Activated T-helper 17 cell treated with anti-CD3 and anti-CD28 coated beads, Interleukin-2, amount 50 U/mL, for 72 hours (primary cell): Measurements from ENCODE around the gene GNL3L. TPM values are rescaled to one million over a fixed set of nuclear protein-coding genes. Genes with fewer than 3 reads are reported as not detected.
"Not testable (repeated sequence)": the region's sequence is repeated elsewhere in the genome, so short reads cannot be mapped to it uniquely, and the experiment has no call there.

Source experiments
- ATAC-seq: fragments of 150-1000 bp; cut with Tn5 transposase; replicated peaks from 2 replicates; pipeline ENCODE4 v1.10.0; 2021; ENCODE audit warnings: mild to moderate bottlenecking, moderate library complexity
- H3K27ac Mint-ChIP-seq: one replicate; pipeline ENCODE4 v1.8.0; 2022; ENCODE audit warnings: mixed read lengths
- H3K27me3 Mint-ChIP-seq: one replicate; pipeline ENCODE4 v1.8.0; 2022; ENCODE audit warnings: mixed read lengths
- H3K36me3 Mint-ChIP-seq: one replicate; pipeline ENCODE4 v1.8.0; 2022; ENCODE audit warnings: low read depth, mild to moderate bottlenecking, mixed read lengths
- H3K4me1 Mint-ChIP-seq: one replicate; pipeline ENCODE4 v1.8.0; 2022; ENCODE audit warnings: mixed read lengths
- H3K4me3 Mint-ChIP-seq: one replicate; pipeline ENCODE4 v1.8.0; 2022; ENCODE audit warnings: mild to moderate bottlenecking, mixed read lengths
- H3K9me3 Mint-ChIP-seq: one replicate; pipeline ENCODE4 v1.8.0; 2022; ENCODE audit warnings: mixed read lengths
- total RNA-seq, 2 donors: library from RNA; stranded (reverse); gene quantifications; one replicate each; pipeline ENCODE4 v1.2.3, GENCODE V29; 2022

The GNL3L gene
- total RNA-seq, 2 donors from 2014 or later: 37.7 to 71.9 TPM

DNA sequence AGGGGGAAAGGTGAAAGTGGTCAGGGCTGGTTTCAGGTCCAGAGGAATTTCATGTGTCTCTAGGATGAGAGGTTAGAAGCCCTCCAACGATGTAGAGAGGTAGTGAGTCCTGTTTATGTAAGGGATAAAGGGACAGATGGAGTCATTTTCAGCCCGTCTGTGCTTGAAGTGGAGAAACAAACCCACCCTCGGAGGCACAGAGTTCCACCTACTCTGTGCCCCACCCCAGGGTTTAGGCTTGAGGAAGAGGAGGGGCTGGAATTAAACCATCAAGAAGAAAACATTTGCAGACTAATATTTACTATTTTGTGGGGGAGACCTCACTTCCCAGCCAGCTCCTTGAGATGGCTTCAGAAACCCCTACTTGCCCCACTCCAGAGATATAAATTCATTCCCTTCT lies 868 bp upstream of the GNL3L start:
- no peaks in the 10 kb centered on the region for H3K27me3 Mint-ChIP-seq
- peak overlapping the region; percentile 89 for H3K27ac Mint-ChIP-seq
- H3K9me3 Mint-ChIP-seq: no peaks in the 10 kb centered on the region
- H3K36me3 Mint-ChIP-seq: peaks cover 38% of the 10 kb centered on the region
- H3K4me3 Mint-ChIP-seq: peak overlapping the region; percentile 90
- ATAC-seq: no peak
- H3K4me1 Mint-ChIP-seq: peaks cover 9% of the 10 kb centered on the region

DNA sequence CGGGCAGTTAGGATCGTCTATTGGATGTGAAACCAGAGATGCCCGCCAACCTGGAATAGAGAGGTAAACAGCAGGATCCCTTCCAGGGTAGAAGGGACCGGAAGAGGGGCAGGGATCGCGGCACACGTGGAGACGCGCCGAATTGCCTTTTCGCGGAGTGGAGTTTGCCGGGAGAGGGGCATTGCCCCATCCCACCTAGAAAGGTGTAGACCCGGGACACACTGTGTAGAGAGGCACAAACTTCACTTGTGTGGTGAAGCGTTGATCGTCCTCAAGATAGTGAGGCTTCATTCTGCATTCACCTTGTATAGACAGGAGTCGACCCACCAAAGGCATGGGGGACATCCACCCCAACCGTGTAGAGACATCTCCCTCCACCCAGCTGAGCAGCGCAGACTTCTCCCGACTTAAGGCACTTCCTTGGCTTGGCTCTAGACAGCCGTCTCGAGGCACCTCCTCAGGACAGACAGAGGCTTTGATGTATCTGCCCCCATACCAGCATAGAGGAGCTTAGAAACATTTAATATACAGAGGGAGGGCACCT lies 410 bp downstream of the GNL3L start:
- ATAC-seq: peak; percentile 11
- Mint-ChIP-seq H3K27ac (peak overlapping the region; percentile 89), H3K9me3 (no peaks in the 10 kb centered on the region), H3K36me3 (peaks cover 48% of the 10 kb centered on the region), H3K27me3 (no peaks in the 10 kb centered on the region), H3K4me1 (peaks cover 15% of the 10 kb centered on the region), H3K4me3 (peak overlapping the region; percentile 90)

DNA sequence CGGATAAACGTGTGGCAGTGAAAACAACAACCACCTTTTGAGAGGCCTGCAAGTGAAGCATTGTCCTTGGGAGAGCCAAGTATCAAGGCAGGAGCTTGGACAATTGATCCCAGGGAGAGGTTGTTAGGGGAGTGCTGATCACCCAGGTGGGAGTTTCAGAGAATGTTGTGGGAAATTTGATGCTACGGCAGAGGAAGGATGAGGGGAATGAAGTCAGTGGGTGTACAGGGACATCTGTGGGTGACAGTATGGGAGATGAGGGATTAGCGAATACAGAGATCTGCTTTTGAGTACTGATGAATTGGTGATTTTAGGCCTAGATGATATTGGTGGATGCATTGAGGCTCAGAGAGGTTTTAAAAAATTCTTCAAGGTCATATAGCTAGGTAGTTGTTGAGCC lies 4.3 kb downstream of the GNL3L start:
- peaks cover 82% of the 10 kb centered on the region for H3K36me3 Mint-ChIP-seq
- H3K4me3 Mint-ChIP-seq: peak overlapping the region; percentile 57
- peaks cover 15% of the 10 kb centered on the region for H3K4me1 Mint-ChIP-seq
- H3K9me3 Mint-ChIP-seq: no peaks in the 10 kb centered on the region
- H3K27ac Mint-ChIP-seq: peak overlapping the region; percentile 87
- ATAC-seq: no peak
- H3K27me3 Mint-ChIP-seq: no peaks in the 10 kb centered on the region

DNA sequence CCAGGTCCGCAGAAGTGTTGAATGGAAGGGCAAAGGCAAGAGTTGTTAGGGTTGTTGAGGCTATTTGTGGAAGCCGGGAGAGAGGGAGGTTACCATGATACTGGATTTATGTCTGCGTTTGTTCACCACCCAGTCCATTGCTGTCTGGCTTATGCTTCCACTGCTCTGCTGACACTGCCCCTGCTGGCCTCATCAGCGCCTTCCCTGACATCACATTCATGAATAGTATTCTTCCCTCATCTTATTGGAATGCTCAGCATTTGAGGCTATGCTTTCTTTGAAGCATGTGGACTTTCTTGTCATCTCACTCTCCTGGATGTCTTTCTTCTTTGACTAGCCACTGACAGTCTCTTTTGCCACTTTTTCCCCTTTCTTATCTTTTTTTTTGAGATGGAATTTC lies 10.3 kb downstream of the GNL3L start:
- H3K27me3 Mint-ChIP-seq: no peaks in the 10 kb centered on the region
- H3K36me3 Mint-ChIP-seq: peaks cover 89% of the 10 kb centered on the region
- H3K27ac Mint-ChIP-seq: no peak overlapping the region
- no peaks in the 10 kb centered on the region for H3K4me1 Mint-ChIP-seq
- ATAC-seq: no peak
- H3K4me3 Mint-ChIP-seq: no peak overlapping the region
- H3K9me3 Mint-ChIP-seq: no peaks in the 10 kb centered on the region

DNA sequence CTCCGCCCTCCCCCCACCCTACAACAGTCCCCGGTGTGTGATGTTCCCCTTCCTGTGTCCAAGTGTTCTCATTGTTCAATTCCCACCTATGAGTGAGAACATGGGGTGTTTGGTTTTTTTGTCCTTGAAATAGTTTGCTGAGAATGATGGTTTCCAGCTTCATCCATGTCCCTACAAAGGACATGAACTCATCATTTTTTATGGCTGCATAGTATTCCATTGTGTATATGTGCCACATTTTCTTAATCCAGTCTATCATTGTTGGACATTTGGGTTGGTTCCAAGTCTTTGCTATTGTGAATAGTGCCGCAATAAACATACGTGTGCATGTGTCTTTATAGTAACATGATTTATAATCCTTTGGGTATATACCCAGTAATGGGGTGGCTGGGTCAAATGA lies 12.2 kb downstream of the GNL3L start:
- H3K9me3 Mint-ChIP-seq, ATAC-seq, H3K4me1 Mint-ChIP-seq, H3K27me3 Mint-ChIP-seq, H3K4me3 Mint-ChIP-seq, H3K27ac Mint-ChIP-seq: not testable (repeated sequence)
- H3K36me3 Mint-ChIP-seq: peaks cover 90% of the 10 kb centered on the region

DNA sequence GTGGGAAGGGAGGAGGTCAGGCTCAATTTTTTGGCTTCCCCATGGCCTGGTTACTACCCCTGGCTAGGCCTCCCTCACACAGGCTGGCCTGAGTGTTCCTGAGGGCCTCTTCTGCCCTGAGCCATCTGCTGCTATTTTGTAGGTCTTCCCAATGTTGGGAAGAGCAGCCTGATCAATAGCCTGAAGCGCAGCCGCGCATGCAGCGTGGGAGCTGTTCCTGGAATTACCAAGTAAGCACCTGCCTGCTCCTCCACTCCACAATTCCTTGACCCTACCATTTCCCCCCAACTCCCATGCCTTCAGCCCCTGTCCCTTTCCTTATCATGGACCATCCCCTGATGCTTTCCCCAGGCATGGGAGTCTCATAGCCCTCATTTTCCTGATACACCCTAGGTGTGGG lies 20.8 kb downstream of the GNL3L start:
- ATAC-seq: no peak
- no peak overlapping the region for H3K4me3 Mint-ChIP-seq
- no peaks in the 10 kb centered on the region for H3K27me3 Mint-ChIP-seq
- no peaks in the 10 kb centered on the region for H3K9me3 Mint-ChIP-seq
- no peak overlapping the region for H3K27ac Mint-ChIP-seq
- peaks cover 95% of the 10 kb centered on the region for H3K36me3 Mint-ChIP-seq
- peaks cover 4% of the 10 kb centered on the region for H3K4me1 Mint-ChIP-seq

DNA sequence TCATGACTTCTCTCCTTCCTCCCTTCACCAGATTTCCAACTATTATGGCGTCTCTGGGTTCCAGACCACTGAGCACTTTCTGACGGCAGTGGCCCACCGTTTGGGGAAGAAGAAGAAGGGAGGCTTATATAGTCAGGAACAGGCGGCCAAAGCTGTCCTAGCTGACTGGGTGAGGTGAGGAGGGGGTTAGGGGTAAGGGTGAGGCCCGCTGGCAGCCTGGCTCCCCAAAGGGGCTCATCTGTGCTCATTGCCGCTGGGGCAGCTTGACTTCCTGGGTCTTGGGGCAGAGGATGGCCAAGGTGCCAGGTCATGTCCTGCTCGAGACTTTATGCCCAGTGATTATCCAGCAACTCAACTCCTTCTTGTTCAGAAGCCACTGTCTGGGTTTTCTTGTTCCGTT lies 21.8 kb downstream of the GNL3L start:
- Mint-ChIP-seq H3K4me3 (no peak overlapping the region), H3K27me3 (no peaks in the 10 kb centered on the region), H3K36me3 (peaks cover 95% of the 10 kb centered on the region), H3K4me1 (peaks cover 4% of the 10 kb centered on the region), H3K27ac (no peak overlapping the region), H3K9me3 (no peaks in the 10 kb centered on the region)
- no peak for ATAC-seq

DNA sequence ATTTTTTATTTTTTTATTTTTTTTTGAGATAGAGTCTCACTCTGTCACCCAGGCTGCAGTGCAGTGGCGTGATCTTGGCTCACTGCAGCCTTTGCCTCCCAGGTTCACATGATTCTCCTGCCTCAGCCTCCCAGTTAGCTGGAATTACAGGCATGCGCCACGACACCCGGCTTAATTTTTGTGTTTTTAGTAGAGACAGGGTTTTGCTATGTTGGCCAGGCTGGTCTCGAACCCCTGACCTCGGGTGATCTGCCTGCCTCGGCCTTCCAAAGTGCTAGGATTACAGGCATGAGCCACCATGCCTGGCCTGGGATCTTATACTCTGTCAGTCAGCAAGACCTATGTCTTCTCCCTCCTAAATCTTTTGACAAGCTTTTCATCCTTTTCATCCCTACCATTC lies 25.0 kb downstream of the GNL3L start:
- not testable (repeated sequence) for H3K4me1 Mint-ChIP-seq, ATAC-seq, H3K4me3 Mint-ChIP-seq, H3K27me3 Mint-ChIP-seq, H3K27ac Mint-ChIP-seq, H3K9me3 Mint-ChIP-seq
- peaks cover 93% of the 10 kb centered on the region for H3K36me3 Mint-ChIP-seq

DNA sequence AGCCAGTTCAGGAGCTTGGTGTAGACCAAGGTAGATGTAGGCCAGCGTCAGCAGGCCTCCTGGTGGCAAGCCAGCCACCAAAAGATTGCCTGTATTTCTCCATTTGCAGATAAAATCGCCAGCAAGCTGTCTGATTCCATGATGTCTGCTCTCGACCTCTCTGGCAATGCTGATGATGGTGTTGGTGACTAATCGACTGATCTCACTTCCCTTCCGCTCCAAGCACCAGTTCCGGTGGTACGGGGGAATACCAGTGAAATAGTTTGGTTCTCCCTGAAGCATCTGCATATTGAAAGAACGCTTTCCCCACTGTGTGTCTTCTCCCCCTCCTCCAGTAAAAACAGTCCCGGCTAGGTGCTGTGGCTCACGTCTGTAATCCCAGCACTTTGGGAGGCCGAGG lies 30.4 kb downstream of the GNL3L start:
- Mint-ChIP-seq H3K4me1 (no peaks in the 10 kb centered on the region), H3K36me3 (peaks cover 87% of the 10 kb centered on the region), H3K4me3 (no peak overlapping the region), H3K9me3 (no peaks in the 10 kb centered on the region), H3K27ac (no peak overlapping the region), H3K27me3 (no peaks in the 10 kb centered on the region)
- no peak for ATAC-seq

DNA sequence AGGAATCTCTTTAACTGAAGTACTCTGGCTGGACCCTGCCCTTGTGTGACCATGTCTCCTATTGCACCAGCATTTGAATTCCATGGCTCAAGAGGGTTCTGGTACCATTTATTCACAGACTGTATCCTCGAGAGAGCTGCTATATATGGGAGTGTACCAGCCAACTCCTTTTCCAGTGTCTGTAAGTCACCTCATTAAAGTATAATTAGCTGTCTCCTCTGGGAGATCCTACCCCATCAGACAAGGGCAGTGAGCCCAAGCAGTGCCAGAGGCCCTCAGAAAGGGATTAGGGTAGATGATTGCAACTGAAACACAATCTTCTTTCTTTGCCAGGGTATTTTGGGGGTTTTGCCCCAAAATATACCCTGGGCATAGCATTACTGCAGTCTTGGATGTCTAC lies 31.6 kb downstream of the GNL3L start:
- H3K27me3 Mint-ChIP-seq: no peaks in the 10 kb centered on the region
- H3K36me3 Mint-ChIP-seq: peaks cover 87% of the 10 kb centered on the region

DNA sequence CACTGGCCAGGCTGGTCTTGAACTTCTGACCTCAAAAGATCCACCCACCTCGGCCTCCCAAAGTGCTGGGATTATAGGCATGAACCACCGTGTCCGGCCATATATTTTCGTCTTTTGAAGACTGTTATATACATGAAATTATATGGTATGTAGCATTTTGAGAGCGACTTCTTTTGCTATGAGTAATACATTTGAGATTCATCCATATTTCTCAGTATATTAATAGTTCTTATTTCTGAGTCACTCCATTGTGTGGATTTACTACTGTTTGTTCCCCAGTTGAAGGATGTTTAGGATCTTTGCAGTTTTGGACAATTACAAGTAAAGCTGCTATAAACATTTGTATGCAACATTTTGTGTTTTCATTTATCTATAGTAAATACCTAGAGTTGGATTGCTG lies 34.9 kb downstream of the GNL3L start:
- ATAC-seq: no peak
- Mint-ChIP-seq H3K4me1 (no peaks in the 10 kb centered on the region), H3K27me3 (no peaks in the 10 kb centered on the region), H3K9me3 (no peaks in the 10 kb centered on the region), H3K4me3 (no peak overlapping the region), H3K36me3 (peaks cover 84% of the 10 kb centered on the region), H3K27ac (no peak overlapping the region)

More for the DNA sequence above, 31.6 kb downstream of the GNL3L start:
- no peak overlapping the region for H3K27ac Mint-ChIP-seq
- H3K9me3 Mint-ChIP-seq: no peaks in the 10 kb centered on the region
- ATAC-seq: no peak
- no peaks in the 10 kb centered on the region for H3K4me1 Mint-ChIP-seq
- H3K4me3 Mint-ChIP-seq: no peak overlapping the region

DNA sequence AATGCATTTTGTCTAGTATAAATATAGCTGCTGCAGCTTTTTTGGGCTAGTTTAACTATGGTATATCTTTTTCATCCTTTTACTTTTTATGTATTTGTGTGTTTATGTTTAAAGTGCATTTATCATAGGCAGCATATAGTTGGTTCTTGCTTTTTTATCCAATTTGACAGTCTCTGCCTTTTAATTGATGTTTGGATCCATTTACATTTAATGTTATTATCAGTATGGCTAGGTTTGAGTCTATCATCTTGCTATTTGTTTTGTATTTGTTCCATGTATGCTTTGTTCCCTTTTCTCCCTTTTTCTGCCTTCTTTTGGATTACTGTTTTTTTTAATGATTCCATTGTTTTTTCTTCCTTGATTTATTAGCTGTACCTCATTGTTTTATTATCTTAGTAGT lies 40.3 kb downstream of the GNL3L start:
- no peaks in the 10 kb centered on the region for H3K27me3 Mint-ChIP-seq
- no peak overlapping the region for H3K27ac Mint-ChIP-seq
- peaks cover 57% of the 10 kb centered on the region for H3K36me3 Mint-ChIP-seq
- no peaks in the 10 kb centered on the region for H3K4me1 Mint-ChIP-seq
- no peaks in the 10 kb centered on the region for H3K9me3 Mint-ChIP-seq
- no peak for ATAC-seq
- H3K4me3 Mint-ChIP-seq: no peak overlapping the region

DNA sequence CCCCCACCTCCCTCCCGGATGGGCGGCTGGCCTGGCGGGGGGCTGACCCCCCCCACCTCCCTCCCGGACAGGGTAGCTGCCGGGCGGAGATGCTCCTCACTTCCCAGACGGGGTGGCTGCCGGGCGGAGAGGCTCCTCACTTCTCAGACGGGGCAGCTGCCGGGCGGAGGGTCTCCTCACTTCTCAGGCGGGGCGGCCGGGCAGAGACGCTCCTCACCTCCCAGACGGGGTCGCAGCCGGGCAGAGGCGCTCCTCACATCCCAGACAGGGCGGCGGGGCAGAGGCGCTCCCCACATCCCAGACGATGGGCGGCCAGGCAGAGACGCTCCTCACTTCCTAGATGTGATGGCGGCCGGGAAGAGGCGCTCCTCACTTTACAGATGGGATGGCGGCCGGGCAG lies 42.6 kb downstream of the GNL3L start:
- not testable (repeated sequence) for H3K9me3 Mint-ChIP-seq, H3K4me3 Mint-ChIP-seq, H3K27ac Mint-ChIP-seq, H3K4me1 Mint-ChIP-seq, H3K27me3 Mint-ChIP-seq, ATAC-seq
- H3K36me3 Mint-ChIP-seq: peaks cover 47% of the 10 kb centered on the region

DNA sequence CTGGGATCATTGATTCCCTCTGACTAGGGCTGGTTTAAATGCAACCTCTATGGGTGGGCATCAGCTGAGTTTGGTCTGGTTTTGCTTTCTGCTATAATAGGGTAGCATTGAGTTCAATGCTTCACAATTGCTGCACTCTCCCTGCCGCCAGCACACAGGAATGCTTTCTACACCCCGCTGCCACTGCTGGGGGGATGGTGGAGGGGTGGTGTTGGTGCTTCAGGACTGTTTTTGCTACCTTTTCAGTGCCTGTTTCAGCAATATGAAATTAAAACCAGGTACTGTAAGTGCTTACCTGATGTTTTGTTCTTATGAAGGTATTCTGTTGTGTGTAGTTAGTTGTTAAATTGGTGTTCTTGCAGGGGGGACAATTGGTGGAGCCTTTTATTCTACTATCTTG lies 67.7 kb downstream of the GNL3L start:
- Mint-ChIP-seq H3K4me1 (no peaks in the 10 kb centered on the region), H3K36me3 (peaks cover 23% of the 10 kb centered on the region), H3K27me3 (no peaks in the 10 kb centered on the region), H3K4me3 (no peak overlapping the region), H3K27ac (no peak overlapping the region), H3K9me3 (no peaks in the 10 kb centered on the region)
- ATAC-seq: no peak

DNA sequence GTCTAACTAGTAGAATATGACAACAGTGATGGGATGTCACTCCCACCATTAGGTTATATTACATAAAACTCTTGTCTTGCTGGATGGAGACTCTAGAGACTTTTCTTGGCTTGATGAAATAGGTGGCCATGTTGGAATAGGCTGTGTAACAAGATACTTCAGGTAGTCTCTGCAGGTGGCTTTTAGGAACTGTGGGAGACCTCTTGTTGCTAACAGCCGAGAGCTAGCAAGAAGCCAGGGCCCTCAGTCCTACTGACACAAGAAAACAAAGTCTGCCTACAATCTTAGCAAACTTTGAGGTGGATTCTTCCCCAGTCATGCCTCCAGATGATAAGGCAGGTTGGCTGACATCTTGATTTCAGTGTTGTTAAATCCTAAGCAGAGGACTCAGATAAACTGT lies 72.5 kb downstream of the GNL3L start:
- Mint-ChIP-seq H3K4me1 (no peaks in the 10 kb centered on the region), H3K27me3 (no peaks in the 10 kb centered on the region), H3K4me3 (no peak overlapping the region), H3K27ac (no peak overlapping the region), H3K9me3 (no peaks in the 10 kb centered on the region), H3K36me3 (no peaks in the 10 kb centered on the region)
- no peak for ATAC-seq
